WERI-Rb-1 (cell line): ENCODE results near the gene CACNA1A.

ENCODE experiments used
- DNase-seq: peaks from one replicate; pipeline ENCODE4 v3.0.0-alpha.2; 2020
- H3K27ac ChIP-seq: fragments of 250-450 bp; sonication (Bioruptor Pico); 2 replicates; pipeline ENCODE4 v1.5.1; 2020; ENCODE audit warnings: mild to moderate bottlenecking, moderate library complexity
- H3K27me3 ChIP-seq: fragments of 250-450 bp; sonication (Bioruptor Pico); 2 replicates; pipeline ENCODE4 v1.5.1; 2021; ENCODE audit warnings: mild to moderate bottlenecking, low read depth, moderate library complexity; ENCODE audit not compliant: insufficient read depth, severe bottlenecking
- H3K36me3 ChIP-seq: fragments of 250-450 bp; sonication (Bioruptor Pico); 2 replicates; pipeline ENCODE4 v1.5.1; 2020; ENCODE audit warnings: mild to moderate bottlenecking, moderate library complexity
- H3K4me3 ChIP-seq: 2 replicates; pipeline ENCODE4 v1.5.1; 2011; ENCODE audit warnings: low read depth, mild to moderate bottlenecking, control low read depth, low read length
- H3K9me3 ChIP-seq: fragments of 250-450 bp; sonication (Bioruptor Pico); 2 replicates; pipeline ENCODE4 v1.5.1; 2021; ENCODE audit warnings: mild to moderate bottlenecking, moderate library complexity; ENCODE audit not compliant: severe bottlenecking
- TF ChIP-seq, protein P1 (sequence below): IDR thresholded peaks from 2 replicates; pipeline ENCODE4 v1.5.1; 2011; ENCODE audit warnings: low read depth, mild to moderate bottlenecking, control low read depth, inconsistent platforms, low read length

Gene CACNA1A

GRCh38 chr19:13284929-13285928, 221.1 kb downstream of the CACNA1A start:
- DNase-seq: no peak
- H3K9me3 ChIP-seq: no peaks in the 10 kb centered on the region
- H3K27ac ChIP-seq: no peak overlapping the region
- no peak overlapping the region for H3K4me3 ChIP-seq
- TF ChIP-seq, protein P1, sequence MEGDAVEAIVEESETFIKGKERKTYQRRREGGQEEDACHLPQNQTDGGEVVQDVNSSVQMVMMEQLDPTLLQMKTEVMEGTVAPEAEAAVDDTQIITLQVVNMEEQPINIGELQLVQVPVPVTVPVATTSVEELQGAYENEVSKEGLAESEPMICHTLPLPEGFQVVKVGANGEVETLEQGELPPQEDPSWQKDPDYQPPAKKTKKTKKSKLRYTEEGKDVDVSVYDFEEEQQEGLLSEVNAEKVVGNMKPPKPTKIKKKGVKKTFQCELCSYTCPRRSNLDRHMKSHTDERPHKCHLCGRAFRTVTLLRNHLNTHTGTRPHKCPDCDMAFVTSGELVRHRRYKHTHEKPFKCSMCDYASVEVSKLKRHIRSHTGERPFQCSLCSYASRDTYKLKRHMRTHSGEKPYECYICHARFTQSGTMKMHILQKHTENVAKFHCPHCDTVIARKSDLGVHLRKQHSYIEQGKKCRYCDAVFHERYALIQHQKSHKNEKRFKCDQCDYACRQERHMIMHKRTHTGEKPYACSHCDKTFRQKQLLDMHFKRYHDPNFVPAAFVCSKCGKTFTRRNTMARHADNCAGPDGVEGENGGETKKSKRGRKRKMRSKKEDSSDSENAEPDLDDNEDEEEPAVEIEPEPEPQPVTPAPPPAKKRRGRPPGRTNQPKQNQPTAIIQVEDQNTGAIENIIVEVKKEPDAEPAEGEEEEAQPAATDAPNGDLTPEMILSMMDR: no peak
- H3K27me3 ChIP-seq: peaks cover 13% of the 10 kb centered on the region
- H3K36me3 ChIP-seq: no peaks in the 10 kb centered on the region

GRCh38 chr19:13283871-13284270, 222.4 kb downstream of the CACNA1A start:
- Histone ChIP-seq H3K27me3 (peaks cover 13% of the 10 kb centered on the region), H3K27ac (no peak overlapping the region)

DNA sequence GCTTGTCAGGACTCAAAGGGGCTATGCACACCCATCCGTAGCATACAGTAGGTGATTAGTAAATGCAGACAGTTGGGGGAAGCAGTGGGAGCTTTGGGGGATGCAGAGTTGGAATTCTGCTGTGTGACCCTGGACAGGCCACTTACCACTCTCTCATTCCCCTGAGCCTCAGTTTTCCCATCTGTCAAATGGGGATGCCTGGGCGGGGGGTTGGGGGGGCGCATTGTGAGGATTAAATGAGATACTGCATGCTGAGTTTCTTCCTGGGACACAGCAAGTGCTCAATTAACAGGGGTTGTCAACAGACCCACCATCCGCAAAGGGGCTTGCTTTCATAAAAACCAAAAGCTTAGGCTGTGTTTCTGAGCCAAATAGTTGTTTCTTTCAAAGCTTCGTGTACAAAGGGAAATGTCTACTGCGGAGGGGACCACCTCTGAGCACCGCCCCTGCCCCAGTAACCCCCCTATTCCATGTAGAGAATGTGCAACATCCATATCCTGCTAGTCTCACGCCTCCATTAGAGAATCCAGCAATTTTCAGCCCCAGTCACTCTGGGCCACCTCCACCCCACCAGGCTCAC, 223.7 kb downstream of the CACNA1A start:
- Histone ChIP-seq H3K4me3 (no peak overlapping the region), H3K9me3 (no peaks in the 10 kb centered on the region), H3K36me3 (no peaks in the 10 kb centered on the region), H3K27ac (no peak overlapping the region), H3K27me3 (peaks cover 13% of the 10 kb centered on the region)
- TF ChIP-seq, protein P1: no peak
- DNase-seq: no peak

More at GRCh38 chr19:13283871-13284270, 222.4 kb downstream of the CACNA1A start:
- H3K4me3 ChIP-seq: no peak overlapping the region
- H3K36me3 ChIP-seq: no peaks in the 10 kb centered on the region
- TF ChIP-seq, protein P1: no peak
- no peaks in the 10 kb centered on the region for H3K9me3 ChIP-seq
- no peak for DNase-seq

DNA sequence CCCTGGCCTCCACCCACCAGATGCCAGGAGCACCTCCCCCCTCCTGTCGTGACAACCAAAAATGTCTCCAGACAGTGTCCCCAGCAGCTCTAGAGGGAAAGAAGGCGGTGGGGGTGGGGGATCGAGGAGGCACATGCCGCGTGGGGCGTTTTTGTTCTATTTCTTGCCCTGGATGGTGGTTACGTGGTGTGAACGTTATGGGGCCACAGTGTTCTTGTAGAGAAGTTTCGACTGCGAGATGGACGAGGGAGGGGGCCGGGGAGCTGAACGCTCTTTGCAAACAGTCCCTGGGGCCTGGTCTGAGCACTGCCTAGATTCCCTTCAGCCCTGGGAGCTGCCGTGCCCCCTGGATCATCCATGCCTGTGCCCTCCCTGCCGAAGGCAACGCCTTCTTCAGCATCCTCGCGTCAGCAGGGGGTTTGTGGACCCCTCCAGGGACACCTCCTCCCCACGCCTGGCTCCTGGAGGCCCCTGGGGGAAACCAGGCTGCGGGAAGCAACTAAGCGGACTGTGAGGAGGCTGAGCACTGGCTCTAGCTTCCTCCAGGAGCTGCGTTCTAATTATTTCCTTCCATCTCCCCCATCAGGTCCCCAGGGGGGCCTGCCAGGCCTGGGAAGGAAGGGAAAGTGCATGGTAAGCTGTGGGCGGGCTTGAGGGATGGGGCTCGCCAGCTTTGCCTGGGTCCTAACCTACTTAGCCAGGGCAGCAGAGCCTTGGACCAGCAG, 224.6 kb downstream of the CACNA1A start:
- Histone ChIP-seq H3K4me3 (no peak overlapping the region), H3K27ac (no peak overlapping the region)
- TF ChIP-seq, protein P1: no peak

GRCh38 chr19:13277104-13277809, 229.0 kb downstream of the CACNA1A start:
- H3K9me3 ChIP-seq: peaks cover 8% of the 10 kb centered on the region
- no peaks in the 10 kb centered on the region for H3K36me3 ChIP-seq
- no peak overlapping the region for H3K27ac ChIP-seq
- peak; percentile 45 for DNase-seq
- no peak overlapping the region for H3K4me3 ChIP-seq
- TF ChIP-seq, protein P1: peak; percentile 41; the same call in 1 of the 2 replicates
- peaks cover 33% of the 10 kb centered on the region for H3K27me3 ChIP-seq

More for the DNA sequence above, 224.6 kb downstream of the CACNA1A start:
- no peaks in the 10 kb centered on the region for H3K9me3 ChIP-seq
- no peak for DNase-seq
- H3K36me3 ChIP-seq: no peaks in the 10 kb centered on the region
- H3K27me3 ChIP-seq: peaks cover 13% of the 10 kb centered on the region
